Progenitor cell of endocrine pancreas (in vitro differentiated cells): ENCODE data around the gene MTA3. TPM values are rescaled to one million over a fixed set of nuclear protein-coding genes. Genes with fewer than 3 reads are reported as not detected.

Source experiments
- DNase-seq: peaks from one replicate; pipeline ENCODE4 v3.0.0; 2021; ENCODE audit warnings: low spot score; ENCODE audit not compliant: unreplicated experiment
- H3K27ac Mint-ChIP-seq: 2 replicates; pipeline ENCODE4 v1.8.0; 2021; ENCODE audit warnings: mild to moderate bottlenecking, moderate library complexity, mixed read lengths
- H3K27me3 Mint-ChIP-seq: 2 replicates; pipeline ENCODE4 v1.8.0; 2021; ENCODE audit warnings: mixed read lengths
- H3K36me3 Mint-ChIP-seq: 2 replicates; pipeline ENCODE4 v1.8.0; 2022; ENCODE audit warnings: mixed read lengths; ENCODE audit not compliant: insufficient read depth
- H3K4me1 Mint-ChIP-seq: 2 replicates; pipeline ENCODE4 v1.8.0; 2021; ENCODE audit warnings: low read depth, mixed read lengths
- H3K4me3 Mint-ChIP-seq: 2 replicates; pipeline ENCODE4 v1.8.0; 2021; ENCODE audit warnings: low read depth, mild to moderate bottlenecking, moderate library complexity, mixed read lengths
- H3K9me3 Mint-ChIP-seq: 2 replicates; pipeline ENCODE4 v1.8.0; 2021; ENCODE audit warnings: low read depth, mixed read lengths
- CTCF ChIP-seq: fragments of 200-600 bp; sonication (generic); IDR thresholded peaks from one replicate; pipeline ENCODE4 v1.5.0; 2021; ENCODE audit warnings: antibody characterized with exemption, mild to moderate bottlenecking; ENCODE audit not compliant: unreplicated experiment
- total RNA-seq: library from RNA; stranded (reverse); gene quantifications from 2 replicates; pipeline ENCODE4 v1.2.1, GENCODE V29; 2021

MTA3 gene
- total RNA-seq, 1 donor from 2014 or later: 96.0 TPM

GRCh38 chr2:42708179-42708578, 139.7 kb downstream of the MTA3 start:
- Mint-ChIP-seq H3K36me3 (peaks cover 16% of the 10 kb centered on the region), H3K27ac (no peak overlapping the region), H3K4me3 (no peak overlapping the region), H3K4me1 (peaks cover 2% of the 10 kb centered on the region), H3K9me3 (no peaks in the 10 kb centered on the region), H3K27me3 (no peaks in the 10 kb centered on the region)
- TF ChIP-seq CTCF: no peak
- no peak for DNase-seq

- Mint-ChIP-seq H3K27me3 (no peaks in the 10 kb centered on the region), H3K9me3 (no peaks in the 10 kb centered on the region), H3K27ac (no peak overlapping the region), H3K4me3 (no peak overlapping the region), H3K4me1 (peaks cover 1% of the 10 kb centered on the region), H3K36me3 (peaks cover 13% of the 10 kb centered on the region)
- no peak for TF ChIP-seq CTCF
- no peak for DNase-seq
These were observed 143.5 kb downstream of the MTA3 start for GRCh38 chr2:42711896-42712295.

- Mint-ChIP-seq H3K36me3 (peaks cover 13% of the 10 kb centered on the region), H3K4me3 (no peak overlapping the region), H3K27ac (no peak overlapping the region), H3K27me3 (no peaks in the 10 kb centered on the region), H3K9me3 (no peaks in the 10 kb centered on the region), H3K4me1 (no peaks in the 10 kb centered on the region)
- TF ChIP-seq CTCF: no peak
- DNase-seq: no peak
These were observed 144.5 kb downstream of the MTA3 start for GRCh38 chr2:42712934-42713333.

- TF ChIP-seq CTCF: no peak
- H3K4me3 Mint-ChIP-seq: no peak overlapping the region
- peaks cover 9% of the 10 kb centered on the region for H3K36me3 Mint-ChIP-seq
- H3K27me3 Mint-ChIP-seq: no peaks in the 10 kb centered on the region
- H3K4me1 Mint-ChIP-seq: no peaks in the 10 kb centered on the region
- no peak for DNase-seq
- H3K9me3 Mint-ChIP-seq: no peaks in the 10 kb centered on the region
- H3K27ac Mint-ChIP-seq: no peak overlapping the region
These were observed 145.5 kb downstream of the MTA3 start for GRCh38 chr2:42713920-42714319.

- no peaks in the 10 kb centered on the region for H3K4me1 Mint-ChIP-seq
- TF ChIP-seq CTCF: no peak
- no peak overlapping the region for H3K4me3 Mint-ChIP-seq
- H3K27ac Mint-ChIP-seq: no peak overlapping the region
- no peak for DNase-seq
- H3K27me3 Mint-ChIP-seq: no peaks in the 10 kb centered on the region
- peaks cover 3% of the 10 kb centered on the region for H3K36me3 Mint-ChIP-seq
- no peaks in the 10 kb centered on the region for H3K9me3 Mint-ChIP-seq
These were observed 146.3 kb downstream of the MTA3 start for GRCh38 chr2:42714686-42715085.
